CD4-positive, alpha-beta memory T cell (primary cell): ENCODE measurements around the gene CCDC158. TPM values are rescaled to one million over a fixed set of nuclear protein-coding genes. Genes with fewer than 3 reads are reported as not detected.
A peak's percentile ranks its signal among the peaks of the same experiment; 100 is the strongest.
"Not testable (repeated sequence)": the region's sequence is repeated elsewhere in the genome, so short reads cannot be mapped to it uniquely, and the experiment has no call there.

Experiments used
- CTCF ChIA-PET: fragments of 350-600 bp; sonication (Branson Sonifier 250); formaldehyde crosslinking; loops from one replicate; lab custom pipeline; 2021; ENCODE audit warnings: inconsistent platforms; ENCODE audit not compliant: partially characterized antibody; lab: Charles Lee
- POLR2A ChIA-PET: fragments of 350-600 bp; sonication (Branson Sonifier 250); formaldehyde crosslinking; loops from one replicate; lab custom pipeline; 2021; ENCODE audit not compliant: partially characterized antibody; lab: Charles Lee
- DNase-seq, 5 donors: peaks; one replicate each; pipeline versions ENCODE4 v3.0.0 to v3.0.0-alpha.2; 2020 to 2022; ENCODE audit warnings: mixed read lengths in 1 of 5
- H3K27ac ChIP-seq: one replicate; pipeline ENCODE4 v1.7.0; 2013; ENCODE audit warnings: low read depth, low read length
- H3K27me3 ChIP-seq: 2 replicates; pipeline ENCODE4 v1.7.0; 2013; ENCODE audit warnings: mild to moderate bottlenecking, low read length, moderate library complexity; ENCODE audit not compliant: insufficient read depth
- H3K36me3 ChIP-seq: 2 replicates; pipeline ENCODE4 v1.7.0; 2013; ENCODE audit warnings: mild to moderate bottlenecking, low read length, moderate library complexity; ENCODE audit not compliant: insufficient read depth
- H3K4me1 ChIP-seq: 2 replicates; pipeline ENCODE4 v1.7.0; 2013; ENCODE audit warnings: mild to moderate bottlenecking, low read length, moderate library complexity; ENCODE audit not compliant: insufficient read depth
- H3K4me3 ChIP-seq, 2 donors: one replicate each; pipeline ENCODE4 v1.7.0; 2013; ENCODE audit warnings: low read length in 2 of 2, mild to moderate bottlenecking in 1 of 2
- H3K9me3 ChIP-seq, 2 donors: one replicate each; pipeline ENCODE4 v1.7.0; 2013; ENCODE audit warnings: low read length in 2 of 2, control low read depth in 1 of 2; ENCODE audit not compliant: control insufficient read depth in 1 of 2
- H3K27ac Mint-ChIP-seq, 7 donors: one replicate each; pipeline ENCODE4 v1.8.0; 2020 to 2021; ENCODE audit warnings: mixed read lengths in 7 of 7, mild to moderate bottlenecking in 6 of 7, inconsistent platforms in 3 of 7, moderate library complexity in 3 of 7
- H3K27me3 Mint-ChIP-seq, 2 donors: one replicate each; pipeline ENCODE4 v1.8.0; 2020 to 2021; ENCODE audit warnings: mixed read lengths in 2 of 2
- H3K36me3 Mint-ChIP-seq, 2 donors: one replicate each; pipeline ENCODE4 v1.8.0; 2020 to 2021; ENCODE audit warnings: mixed read lengths in 2 of 2, inconsistent platforms in 1 of 2, mild to moderate bottlenecking in 1 of 2
- H3K4me1 Mint-ChIP-seq, 4 donors: one replicate each; pipeline ENCODE4 v1.8.0; 2020 to 2021; ENCODE audit warnings: mixed read lengths in 4 of 4, mild to moderate bottlenecking in 1 of 4
- H3K4me3 Mint-ChIP-seq, 8 donors: one replicate each; pipeline ENCODE4 v1.8.0; 2020 to 2021; ENCODE audit warnings: mixed read lengths in 8 of 8, mild to moderate bottlenecking in 7 of 8, moderate library complexity in 6 of 8, inconsistent platforms in 3 of 8
- H3K9me3 Mint-ChIP-seq, 8 donors: one replicate each; pipeline ENCODE4 v1.8.0; 2020 to 2021; ENCODE audit warnings: mixed read lengths in 8 of 8, mild to moderate bottlenecking in 5 of 8, inconsistent platforms in 3 of 8, moderate library complexity in 1 of 8
- intact Hi-C: fragments of 100-400 bp; cut with micrococcal nuclease; formaldehyde crosslinking; loops from one replicate; pipeline ENCODE4 v1.15.1; 2023
- polyA plus RNA-seq, 2 donors: library from polyadenylated mRNA; unstranded; fragments of 300-500 nt; fragmentation: Illumina TruSeq; gene quantifications; one replicate each; pipeline ENCODE4 v1.2.3, GENCODE V29; 2021
- total RNA-seq, 2 experiments: library from RNA; stranded (reverse); gene quantifications; one replicate each; pipeline ENCODE4 v1.2.3, GENCODE V29; 2021

Gene CCDC158
- total and polyA plus RNA-seq, 4 experiments from 2014 or later: not detected

GRCh38 chr4:76457885-76458284 is 36.9 kb upstream of the CCDC158 start:
- no peaks in the 10 kb centered on the region for H3K27me3 ChIP-seq
- Mint-ChIP-seq H3K9me3 (peaks cover 0 to 11% (median 4%) of the 10 kb centered on the region in 8 donors), H3K36me3 (no peaks in the 10 kb centered on the region), H3K4me3 (no peak overlapping the region), H3K4me1 (no peaks in the 10 kb centered on the region), H3K27ac (no peak overlapping the region), H3K27me3 (peaks cover 13% of the 10 kb centered on the region in 2 donors)
- no peaks in the 10 kb centered on the region for H3K36me3 ChIP-seq
- POLR2A ChIA-PET: no interaction called here
- H3K9me3 ChIP-seq: no peaks in the 10 kb centered on the region
- intact Hi-C loops: no loop called here
- no peak overlapping the region for H3K4me3 ChIP-seq
- H3K27ac ChIP-seq: no peak overlapping the region
- H3K4me1 ChIP-seq: no peaks in the 10 kb centered on the region
- DNase-seq: no peak
- CTCF ChIA-PET: no interaction called here

- H3K36me3 ChIP-seq, H3K4me3 Mint-ChIP-seq, H3K4me1 ChIP-seq, intact Hi-C loops, DNase-seq, H3K27me3 ChIP-seq, H3K9me3 Mint-ChIP-seq, POLR2A ChIA-PET, H3K4me3 ChIP-seq, H3K36me3 Mint-ChIP-seq, H3K27ac Mint-ChIP-seq, CTCF ChIA-PET, H3K27ac ChIP-seq, H3K4me1 Mint-ChIP-seq, H3K9me3 ChIP-seq: not testable (repeated sequence)
- H3K27me3 Mint-ChIP-seq: peaks cover 9 to 11% of the 10 kb centered on the region in 2 donors
Observed at GRCh38 chr4:76454073-76454472, 33.1 kb upstream of the CCDC158 start.

GRCh38 chr4:76453232-76453631 is 32.3 kb upstream of the CCDC158 start:
- Mint-ChIP-seq H3K27me3 (peaks cover 6 to 11% of the 10 kb centered on the region in 2 donors), H3K9me3 (no peaks in the 10 kb centered on the region), H3K27ac (no peak overlapping the region), H3K36me3 (no peaks in the 10 kb centered on the region), H3K4me1 (no peaks in the 10 kb centered on the region), H3K4me3 (no peak overlapping the region)
- no peak for DNase-seq
- CTCF ChIA-PET: no interaction called here
- Histone ChIP-seq H3K27me3 (no peaks in the 10 kb centered on the region), H3K36me3 (no peaks in the 10 kb centered on the region), H3K4me3 (no peak overlapping the region), H3K9me3 (no peaks in the 10 kb centered on the region), H3K4me1 (no peaks in the 10 kb centered on the region), H3K27ac (no peak overlapping the region)
- intact Hi-C loops: no loop called here
- POLR2A ChIA-PET: no interaction called here

- Mint-ChIP-seq H3K9me3 (no peaks in the 10 kb centered on the region), H3K27ac (no peak overlapping the region), H3K36me3 (no peaks in the 10 kb centered on the region), H3K4me3 (no peak overlapping the region), H3K4me1 (no peaks in the 10 kb centered on the region), H3K27me3 (peaks cover 6 to 7% of the 10 kb centered on the region in 2 donors)
- Histone ChIP-seq H3K9me3 (no peaks in the 10 kb centered on the region), H3K36me3 (no peaks in the 10 kb centered on the region), H3K4me1 (no peaks in the 10 kb centered on the region), H3K27ac (no peak overlapping the region), H3K27me3 (no peaks in the 10 kb centered on the region), H3K4me3 (no peak overlapping the region)
- DNase-seq: no peak
- ChIA-PET POLR2A (no interaction called here), CTCF (no interaction called here)
- intact Hi-C loops: no loop called here
Observed at GRCh38 chr4:76449833-76450232, 28.9 kb upstream of the CCDC158 start.

- Histone ChIP-seq H3K27ac (no peak overlapping the region), H3K36me3 (no peaks in the 10 kb centered on the region), H3K4me1 (no peaks in the 10 kb centered on the region), H3K9me3 (no peaks in the 10 kb centered on the region), H3K27me3 (no peaks in the 10 kb centered on the region), H3K4me3 (no peak overlapping the region)
- H3K27me3 Mint-ChIP-seq: peaks cover 5 to 7% of the 10 kb centered on the region in 2 donors
- H3K4me1 Mint-ChIP-seq: no peaks in the 10 kb centered on the region
- CTCF ChIA-PET: no interaction called here
- H3K27ac Mint-ChIP-seq: no peak overlapping the region
- H3K9me3 Mint-ChIP-seq: no peaks in the 10 kb centered on the region
- DNase-seq: no peak
- intact Hi-C loops: no loop called here
- no peak overlapping the region for H3K4me3 Mint-ChIP-seq
- POLR2A ChIA-PET: no interaction called here
- no peaks in the 10 kb centered on the region for H3K36me3 Mint-ChIP-seq
Observed at GRCh38 chr4:76449362-76449767, 28.4 kb upstream of the CCDC158 start.

- no peak overlapping the region for H3K27ac ChIP-seq
- no peaks in the 10 kb centered on the region for H3K36me3 ChIP-seq
- intact Hi-C loops: no loop called here
- H3K9me3 ChIP-seq: no peaks in the 10 kb centered on the region
- Mint-ChIP-seq H3K9me3 (no peaks in the 10 kb centered on the region), H3K4me1 (no peaks in the 10 kb centered on the region), H3K36me3 (no peaks in the 10 kb centered on the region), H3K4me3 (no peak overlapping the region), H3K27ac (peak overlapping the region in 1 of 7 donors; percentile 70), H3K27me3 (peaks cover 3 to 5% of the 10 kb centered on the region in 2 donors)
- no peaks in the 10 kb centered on the region for H3K27me3 ChIP-seq
- no peak overlapping the region for H3K4me3 ChIP-seq
- ChIA-PET POLR2A (no interaction called here), CTCF (no interaction called here)
- no peak for DNase-seq
- no peaks in the 10 kb centered on the region for H3K4me1 ChIP-seq
Observed at GRCh38 chr4:76448211-76448610, 27.3 kb upstream of the CCDC158 start.

- intact Hi-C loops: no loop called here
- H3K4me1 Mint-ChIP-seq: no peaks in the 10 kb centered on the region
- Histone ChIP-seq H3K27ac (no peak overlapping the region), H3K4me1 (no peaks in the 10 kb centered on the region), H3K4me3 (no peak overlapping the region), H3K27me3 (no peaks in the 10 kb centered on the region), H3K9me3 (no peaks in the 10 kb centered on the region), H3K36me3 (no peaks in the 10 kb centered on the region)
- H3K27ac Mint-ChIP-seq: no peak overlapping the region
- no peak overlapping the region for H3K4me3 Mint-ChIP-seq
- ChIA-PET POLR2A (no interaction called here), CTCF (no interaction called here)
- H3K27me3 Mint-ChIP-seq: peaks cover 3 to 5% of the 10 kb centered on the region in 2 donors
- H3K36me3 Mint-ChIP-seq: no peaks in the 10 kb centered on the region
- no peaks in the 10 kb centered on the region for H3K9me3 Mint-ChIP-seq
- no peak for DNase-seq
Observed at GRCh38 chr4:76447393-76447851, 26.5 kb upstream of the CCDC158 start.

GRCh38 chr4:76445911-76446310 is 25.0 kb upstream of the CCDC158 start:
- Mint-ChIP-seq H3K4me1 (no peaks in the 10 kb centered on the region), H3K9me3 (no peaks in the 10 kb centered on the region), H3K27me3 (peaks cover 3 to 6% of the 10 kb centered on the region in 2 donors), H3K4me3 (no peak overlapping the region), H3K27ac (no peak overlapping the region), H3K36me3 (no peaks in the 10 kb centered on the region)
- Histone ChIP-seq H3K4me3 (no peak overlapping the region), H3K9me3 (no peaks in the 10 kb centered on the region), H3K27me3 (no peaks in the 10 kb centered on the region), H3K4me1 (no peaks in the 10 kb centered on the region), H3K27ac (no peak overlapping the region), H3K36me3 (no peaks in the 10 kb centered on the region)
- CTCF ChIA-PET: no interaction called here
- POLR2A ChIA-PET: no interaction called here
- DNase-seq: no peak
- intact Hi-C loops: no loop called here
